Limb (tissue), 2 donors: ENCODE data around the gene KIR2DL3.
"Not testable (repeated sequence)": the region's sequence is repeated elsewhere in the genome, so short reads cannot be mapped to it uniquely, and the experiment has no call there.

Experiments used
- DNase-seq, 2 donors: peaks; one replicate each; pipeline ENCODE4 v3.0.0-alpha.2; 2016; ENCODE audit errors: extremely low spot score in 2 of 2

The KIR2DL3 gene

DNA sequence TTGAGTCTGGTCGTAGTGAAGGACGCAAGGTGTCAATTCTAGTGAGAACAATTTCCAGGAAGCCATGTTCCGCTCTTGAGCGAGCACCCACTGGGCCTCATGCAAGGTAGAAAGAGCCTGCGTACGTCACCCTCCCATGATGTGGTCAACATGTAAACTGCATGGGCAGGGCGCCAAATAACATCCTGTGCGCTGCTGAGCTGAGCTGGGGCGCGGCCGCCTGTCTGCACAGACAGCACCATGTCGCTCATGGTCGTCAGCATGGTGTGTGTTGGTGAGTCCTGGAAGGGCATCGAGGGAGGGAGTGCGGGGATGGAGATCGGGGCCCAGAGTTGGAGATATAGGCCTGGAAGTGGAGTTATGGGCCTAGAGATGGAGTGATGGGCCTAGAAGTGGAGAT is at the start of gene KIR2DL3:
TSS of gene KIR2DL3 (plus strand) at position 208 of the 400 bp plus-strand sequence. CDS start at position 241, 33 bp downstream.
- DNase-seq = not testable (repeated sequence)

DNA sequence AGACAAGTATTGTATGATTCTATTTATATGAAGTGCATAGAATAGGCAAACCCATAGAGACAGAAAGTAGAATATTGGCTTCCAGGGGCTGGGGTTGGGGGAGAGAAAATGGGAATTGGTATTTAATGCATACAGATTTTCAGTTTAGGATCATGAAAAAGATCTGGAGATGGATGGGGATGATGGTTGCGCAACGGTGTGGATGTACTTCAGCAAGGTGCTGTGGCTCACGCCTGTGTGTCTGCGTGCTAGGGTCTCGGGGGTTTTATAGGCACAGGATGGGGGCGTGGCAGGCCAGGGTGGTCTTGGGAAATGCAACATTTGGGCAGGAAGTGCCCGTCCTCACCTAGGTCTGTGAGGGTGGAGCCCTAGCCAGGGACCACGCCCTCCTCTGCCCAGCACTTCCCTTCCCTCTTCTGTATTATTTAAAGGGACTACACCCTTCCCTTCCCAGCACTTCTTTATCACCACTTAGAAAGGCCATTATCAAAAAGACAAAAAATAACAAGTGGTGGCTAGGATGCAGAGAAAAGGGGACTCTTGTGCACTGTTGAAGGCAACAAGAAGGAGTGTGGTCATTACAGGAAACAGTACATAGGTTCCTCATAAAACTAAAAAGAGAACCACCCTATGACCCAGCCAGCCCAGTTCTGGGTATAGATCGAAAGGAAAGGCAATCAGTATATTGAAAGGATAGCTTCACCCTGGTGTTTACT is 46.6 kb upstream of the KIR2DL3 start:
- no peak for DNase-seq

DNA sequence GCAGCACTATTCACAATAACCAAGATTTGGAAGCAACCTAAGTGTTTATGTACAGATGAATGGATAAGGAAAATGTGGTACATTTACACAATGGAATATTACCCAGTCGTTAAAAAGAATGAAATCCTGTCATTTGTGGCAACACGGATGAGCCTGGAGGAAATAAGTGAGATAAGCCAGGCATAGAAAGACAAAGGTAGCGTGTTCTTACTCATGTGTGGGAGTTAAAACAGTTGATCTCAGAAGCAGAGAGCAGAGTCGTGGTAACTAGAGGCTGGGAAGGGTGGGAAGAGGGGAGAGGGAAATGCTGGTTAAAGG is 46.1 kb upstream of the KIR2DL3 start:
- DNase-seq = no peak

DNA sequence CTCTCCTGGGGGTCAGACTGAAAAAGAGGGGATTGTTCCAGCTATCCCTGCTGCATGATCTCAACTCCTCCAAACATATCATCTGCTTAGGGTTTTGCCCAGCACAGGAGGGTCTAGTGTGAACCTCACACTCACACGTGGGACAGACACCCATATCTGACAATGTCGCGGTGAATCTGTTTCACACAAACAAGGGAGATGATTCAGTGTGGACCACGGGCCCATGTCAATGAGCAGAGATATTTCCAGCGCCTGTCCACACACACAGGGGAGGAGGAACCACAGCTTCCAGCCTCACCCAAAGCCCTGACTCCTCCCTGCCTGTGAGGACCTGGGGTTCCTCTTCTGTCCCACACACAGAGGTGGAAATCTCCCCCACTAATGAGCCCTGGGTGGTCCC is 43.7 kb upstream of the KIR2DL3 start:
- no peak for DNase-seq

DNA sequence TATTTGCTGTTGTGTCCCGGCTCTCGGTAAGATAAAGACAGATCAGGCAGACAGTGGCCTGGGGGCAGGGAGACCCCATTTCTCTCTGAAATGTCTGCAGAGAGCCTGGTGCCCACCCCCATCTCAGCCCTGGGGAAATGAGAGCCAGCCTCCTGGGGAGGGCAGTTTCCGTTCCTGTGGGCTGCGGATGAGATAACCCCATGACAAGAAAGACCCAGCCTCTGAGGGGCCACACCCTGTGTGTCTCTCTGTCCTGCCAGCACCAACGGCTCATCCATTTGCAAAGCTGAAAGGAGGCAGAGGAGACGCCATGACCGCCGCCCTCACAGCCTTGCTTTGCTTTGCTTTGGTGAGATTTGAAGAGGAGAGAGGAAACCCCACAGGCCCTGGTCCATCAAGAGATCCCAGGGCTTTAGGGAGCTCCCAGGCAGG is 42.2 kb upstream of the KIR2DL3 start:
- DNase-seq = no peak

DNA sequence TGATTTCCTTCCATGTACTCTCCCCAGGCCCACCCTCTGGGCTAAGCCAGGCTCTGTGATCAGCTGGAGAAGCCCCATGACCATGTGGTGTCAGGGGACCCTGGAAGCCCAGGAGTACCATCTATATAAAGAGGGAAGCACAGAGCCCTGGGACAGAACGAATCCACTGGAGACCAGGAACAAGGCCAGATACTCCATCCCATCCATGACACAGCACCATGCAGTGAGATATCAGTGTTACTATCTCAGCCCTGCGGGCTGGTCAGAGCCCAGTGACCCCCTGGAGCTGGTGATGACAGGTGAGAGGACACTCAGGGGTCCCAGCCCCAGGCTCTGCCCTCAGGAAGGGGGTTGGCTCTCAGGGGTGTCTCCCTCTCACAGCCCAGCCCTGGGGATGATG is 41.5 kb upstream of the KIR2DL3 start:
- DNase-seq = no peak

DNA sequence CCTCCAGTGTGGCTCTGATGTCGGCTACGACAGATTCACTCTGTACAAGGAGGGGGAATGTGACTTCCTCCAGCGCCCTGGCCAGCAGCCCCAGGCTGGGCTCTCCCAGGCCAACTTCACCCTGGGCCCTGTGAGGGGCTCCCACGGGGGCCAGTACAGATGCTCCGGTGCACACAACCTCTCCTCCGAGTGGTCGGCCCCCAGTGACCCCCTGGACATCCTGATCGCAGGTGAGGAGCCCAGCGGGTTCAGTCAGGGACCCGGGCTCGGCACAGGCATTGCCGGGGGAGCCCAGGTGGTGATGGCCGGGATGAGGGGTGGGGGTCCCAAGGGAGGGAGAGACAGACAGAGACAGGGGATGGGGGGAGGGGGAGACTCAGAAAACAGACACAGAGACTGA is 40.6 kb upstream of the KIR2DL3 start:
- DNase-seq = not testable (repeated sequence)

DNA sequence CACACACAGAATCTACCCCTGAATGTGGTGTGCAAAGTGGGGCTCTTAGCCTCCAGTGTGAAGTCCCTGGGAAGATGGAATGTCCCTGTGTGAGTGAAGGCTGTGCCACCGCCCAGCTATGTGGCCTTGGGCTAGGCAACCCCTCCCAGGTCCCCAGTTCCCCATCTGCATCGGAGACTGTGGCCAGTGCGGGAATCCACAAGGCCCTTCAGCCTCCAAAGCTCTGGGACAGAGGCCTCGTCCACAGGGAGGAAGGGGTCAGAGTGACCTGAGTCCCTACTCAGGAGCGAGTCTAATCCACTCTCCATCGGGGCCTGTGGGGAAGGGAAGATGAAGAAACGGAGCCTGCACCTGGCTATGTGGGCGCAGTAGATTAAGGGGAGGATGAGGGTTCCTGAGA is 33.4 kb upstream of the KIR2DL3 start:
- no peak for DNase-seq

DNA sequence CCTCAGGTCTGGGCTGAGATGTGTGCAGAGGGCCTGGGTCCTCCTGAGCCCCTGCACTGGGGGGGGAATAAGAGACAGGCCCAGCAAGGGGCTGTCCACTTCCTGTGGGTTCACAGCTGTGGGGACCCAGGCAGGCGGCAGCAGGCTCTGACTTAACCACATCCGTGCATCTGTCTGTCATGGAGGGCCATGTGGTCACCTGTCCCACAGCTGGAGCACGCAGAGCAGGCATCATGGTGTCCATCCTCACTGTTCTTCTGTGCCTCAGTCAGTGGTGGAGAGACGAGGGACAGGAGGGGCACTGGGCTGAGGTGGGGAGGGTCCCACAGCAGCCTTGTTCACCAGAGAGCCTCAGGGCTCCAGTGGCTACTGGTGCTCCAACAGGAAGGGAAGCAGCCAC is 30.4 kb upstream of the KIR2DL3 start:
- DNase-seq = no peak

DNA sequence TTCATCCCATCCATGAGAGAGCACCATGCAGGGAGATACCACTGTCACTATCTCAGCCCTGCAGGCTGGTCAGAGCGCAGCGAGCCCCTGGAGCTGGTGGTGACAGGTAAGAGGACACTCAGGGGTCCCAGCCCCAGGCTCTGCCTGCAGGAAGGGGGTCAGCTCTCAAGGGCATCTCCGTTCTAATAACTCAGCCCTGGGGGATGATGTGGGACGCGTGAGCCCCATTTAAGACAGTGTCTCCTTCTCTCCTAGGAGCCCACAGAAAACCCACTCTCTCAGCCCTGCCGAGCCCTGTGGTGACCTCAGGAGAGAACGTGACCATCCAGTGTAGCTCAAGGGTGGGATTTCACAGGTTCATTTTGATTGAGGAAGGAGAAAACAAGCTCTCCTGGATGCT is 29.5 kb upstream of the KIR2DL3 start:
- no peak for DNase-seq

DNA sequence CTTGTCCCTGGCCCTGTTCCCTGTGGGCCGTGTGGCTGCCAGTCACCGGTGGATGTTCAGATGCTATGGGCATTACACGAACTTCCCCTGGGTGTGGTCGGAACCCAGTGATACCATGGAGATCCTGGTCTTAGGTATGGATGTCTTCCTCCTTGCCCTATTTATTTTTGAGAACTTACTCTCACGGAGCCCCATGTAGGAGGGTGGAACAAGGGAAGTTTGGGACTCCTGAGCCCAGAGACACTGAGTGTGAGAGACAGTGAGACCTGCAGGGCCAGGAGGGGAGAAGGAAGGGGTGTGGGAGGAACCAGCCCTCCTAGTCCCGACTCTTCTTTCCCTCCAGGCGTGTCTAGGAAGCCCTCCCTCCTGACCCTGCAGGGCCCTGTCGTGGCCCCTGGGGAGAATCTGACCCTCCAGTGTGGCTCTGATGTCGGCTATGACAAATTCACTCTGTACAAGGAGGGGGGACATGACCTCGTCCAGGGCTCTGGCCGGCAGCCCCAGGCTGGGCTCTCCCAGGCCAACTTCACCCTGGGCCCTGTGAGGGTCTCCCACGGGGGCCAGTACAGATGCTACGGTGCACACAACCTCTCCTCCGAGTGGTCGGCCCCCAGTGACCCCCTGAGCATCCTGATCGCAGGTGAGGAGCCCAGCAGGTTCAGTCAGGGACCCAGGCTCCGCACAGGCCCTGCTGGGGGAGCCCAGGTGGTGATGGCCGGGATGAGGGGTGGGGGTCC is 28.9 kb upstream of the KIR2DL3 start:
- DNase-seq = no peak

DNA sequence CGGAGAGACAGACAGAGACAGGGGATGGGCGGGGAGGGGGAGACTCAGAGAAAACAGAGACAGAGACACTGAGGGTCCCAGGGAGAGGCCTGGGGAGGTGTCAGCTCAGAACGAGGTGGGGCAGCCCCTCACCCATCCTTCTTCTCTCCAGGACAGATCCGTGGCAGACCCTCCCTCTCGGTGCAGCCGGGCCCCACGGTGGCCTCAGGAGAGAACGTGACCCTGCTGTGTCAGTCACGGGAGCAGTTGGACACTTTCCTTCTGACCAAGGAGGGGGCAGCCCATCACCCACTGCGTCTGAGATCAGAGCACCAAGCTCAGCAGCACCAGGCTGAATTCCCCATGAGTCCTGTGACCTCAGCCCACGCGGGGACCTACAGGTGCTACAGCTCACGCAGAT is 28.4 kb upstream of the KIR2DL3 start:
- DNase-seq = not testable (repeated sequence)

DNA sequence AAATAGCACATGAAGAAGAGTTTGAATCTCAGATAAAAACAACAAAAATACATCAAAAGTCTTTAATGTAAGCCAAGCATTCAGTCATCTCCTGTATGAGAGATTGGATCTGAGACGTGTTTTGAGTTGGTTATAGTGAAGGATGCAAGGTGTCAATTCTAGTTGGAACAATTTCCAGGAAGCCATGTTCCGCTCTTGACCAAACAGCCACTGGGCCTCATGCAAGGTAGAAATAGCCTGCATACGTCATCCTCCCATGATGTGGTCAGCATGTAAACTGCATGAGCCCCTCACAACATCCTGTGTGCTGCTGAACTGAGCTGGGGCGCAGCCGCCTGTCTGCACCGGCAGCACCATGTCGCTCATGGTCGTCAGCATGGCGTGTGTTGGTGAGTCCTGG is 14.2 kb upstream of the KIR2DL3 start, which contains the start of gene KIR3DL3:
TSS of gene KIR3DL3 (plus strand) at position 301 of the 400 bp plus-strand sequence. CDS start at position 356, 55 bp downstream.
- no peak for DNase-seq

DNA sequence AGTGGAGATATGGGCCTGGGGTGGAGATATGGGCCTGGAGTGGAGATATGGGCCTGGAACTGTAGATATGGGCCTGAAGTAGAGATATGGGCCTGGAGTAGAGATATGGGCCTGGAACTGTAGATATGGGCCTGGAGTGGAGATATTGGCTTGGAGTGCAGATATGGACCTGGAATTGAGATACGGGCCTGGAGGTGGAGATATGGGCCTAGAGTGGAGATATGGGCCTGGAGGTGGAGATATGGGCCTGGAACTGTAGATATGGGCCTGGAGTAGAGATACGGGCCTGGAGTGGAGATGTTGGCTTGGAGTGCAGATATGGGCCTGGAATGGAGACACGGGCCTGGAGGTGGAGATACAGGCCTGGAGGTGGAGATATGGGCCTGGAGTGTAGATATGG is 13.7 kb upstream of the KIR2DL3 start:
- no peak for DNase-seq

DNA sequence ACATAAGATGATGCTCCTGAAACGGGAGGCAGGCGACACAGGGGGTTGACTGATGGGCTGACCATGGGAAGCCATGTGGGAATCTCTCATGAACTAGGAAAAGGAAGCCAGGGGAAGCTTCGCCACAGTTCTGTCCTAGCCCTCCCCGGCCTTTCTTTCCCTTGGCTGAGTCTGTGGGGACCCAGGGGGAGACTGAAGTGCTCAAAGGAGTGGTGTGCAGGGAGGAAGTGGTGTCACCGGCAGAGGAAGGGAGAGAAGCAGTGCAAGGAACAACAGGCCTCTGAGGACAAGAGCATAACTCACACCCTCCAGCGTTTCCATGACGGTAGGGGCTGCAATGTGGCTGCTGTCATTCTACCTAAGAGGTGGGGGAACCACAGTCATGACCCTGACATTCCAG is 13.0 kb upstream of the KIR2DL3 start:
- DNase-seq = no peak

DNA sequence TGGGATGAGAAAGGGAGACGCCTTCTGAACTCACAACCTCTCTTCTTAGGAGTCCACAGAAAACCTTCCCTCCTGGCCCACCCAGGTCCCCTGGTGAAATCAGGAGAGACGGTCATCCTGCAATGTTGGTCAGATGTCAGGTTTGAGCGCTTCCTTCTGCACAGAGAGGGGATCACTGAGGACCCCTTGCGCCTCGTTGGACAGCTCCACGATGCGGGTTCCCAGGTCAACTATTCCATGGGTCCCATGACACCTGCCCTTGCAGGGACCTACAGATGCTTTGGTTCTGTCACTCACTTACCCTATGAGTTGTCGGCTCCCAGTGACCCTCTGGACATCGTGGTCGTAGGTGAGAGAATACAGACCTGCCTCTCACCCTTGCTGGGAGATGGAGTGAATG is 10.8 kb upstream of the KIR2DL3 start:
- DNase-seq = no peak

DNA sequence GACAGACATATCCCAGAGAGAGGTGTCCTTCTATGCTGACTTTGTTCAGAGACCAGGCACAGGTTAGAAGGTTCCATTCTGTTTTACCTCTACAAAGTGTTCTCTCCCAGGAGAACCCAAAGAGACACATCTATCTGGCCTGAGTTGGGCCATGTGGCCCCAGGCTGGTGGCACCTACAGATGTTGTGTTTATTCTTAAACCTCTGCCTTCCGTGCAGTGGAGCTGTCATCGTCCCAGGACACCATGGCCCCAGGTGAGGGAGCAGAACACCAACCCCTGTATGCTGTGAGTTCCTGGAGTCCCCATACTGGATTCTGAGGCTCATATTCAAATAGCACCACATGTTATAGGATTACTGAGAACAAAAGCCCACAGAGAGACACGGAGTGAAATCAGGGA is 10.1 kb upstream of the KIR2DL3 start:
- DNase-seq = no peak

DNA sequence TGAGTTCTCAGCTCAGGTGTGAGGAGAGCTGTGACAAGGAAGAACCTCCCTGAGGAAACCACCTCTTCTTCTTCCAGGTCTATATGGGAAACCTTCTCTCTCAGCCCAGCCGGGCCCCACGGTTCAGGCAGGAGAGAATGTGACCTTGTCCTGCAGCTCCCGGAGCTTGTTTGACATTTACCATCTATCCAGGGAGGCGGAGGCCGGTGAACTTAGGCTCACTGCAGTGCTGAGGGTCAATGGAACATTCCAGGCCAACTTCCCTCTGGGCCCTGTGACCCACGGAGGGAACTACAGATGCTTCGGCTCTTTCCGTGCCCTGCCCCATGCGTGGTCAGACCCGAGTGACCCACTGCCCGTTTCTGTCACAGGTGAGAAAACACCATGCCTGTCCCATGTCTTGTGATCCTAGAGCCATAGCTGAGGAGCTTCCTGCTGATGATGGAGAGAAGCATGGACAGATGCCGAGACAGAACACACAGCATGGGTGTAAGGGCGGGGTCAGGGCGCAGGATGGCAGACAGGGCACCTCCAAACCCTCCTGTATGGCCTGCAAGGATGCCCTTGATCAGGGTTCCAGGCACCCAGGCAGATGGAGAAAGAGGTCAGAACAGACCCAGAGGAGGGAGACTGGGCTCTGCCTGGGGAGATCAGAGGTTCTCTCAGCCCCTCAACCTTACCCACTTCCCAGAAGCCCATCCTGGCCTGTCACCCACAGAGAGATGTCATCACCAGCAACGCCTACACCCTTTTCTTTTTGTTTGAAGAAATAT is 8.7 kb upstream of the KIR2DL3 start:
- DNase-seq = no peak

DNA sequence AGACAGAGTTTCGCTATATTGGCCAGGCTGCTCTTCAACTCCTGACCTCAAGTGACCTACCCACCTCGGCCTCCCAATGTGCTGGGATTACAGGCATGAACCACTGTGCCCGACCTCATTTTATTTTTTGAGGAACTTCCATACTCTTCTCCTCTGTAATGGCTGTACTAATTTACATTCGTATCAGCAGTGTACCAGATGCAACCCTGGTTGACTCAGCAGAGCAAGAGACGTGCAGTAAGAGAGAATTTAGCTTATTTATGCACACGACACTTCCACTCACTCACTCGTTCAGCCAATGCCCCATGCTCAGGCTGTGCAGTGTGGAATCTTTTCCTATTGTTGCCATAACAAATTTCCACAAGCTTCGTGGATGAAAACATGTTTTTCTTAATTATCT is 7.1 kb upstream of the KIR2DL3 start:
- no peak for DNase-seq

DNA sequence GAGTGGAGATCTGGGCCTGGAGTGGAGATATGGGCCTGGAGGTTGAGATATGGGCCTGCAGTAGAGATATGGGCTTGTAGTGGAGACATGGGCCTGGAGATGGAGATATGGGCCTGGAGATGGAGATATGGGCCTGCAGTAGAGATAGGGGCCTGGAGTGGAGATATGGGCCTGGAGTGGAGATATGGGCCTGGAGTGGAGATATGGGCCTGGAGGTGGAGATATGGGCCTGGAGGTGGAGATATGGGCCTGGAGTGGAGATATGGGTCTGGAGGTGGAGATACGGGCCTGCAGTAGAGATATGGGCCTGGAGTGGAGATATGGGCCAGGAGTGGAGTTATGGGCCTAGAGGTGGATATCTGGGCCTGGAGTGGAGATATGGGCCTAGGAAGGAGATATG is 402 bp downstream of the KIR2DL3 start:
- DNase-seq = no peak

DNA sequence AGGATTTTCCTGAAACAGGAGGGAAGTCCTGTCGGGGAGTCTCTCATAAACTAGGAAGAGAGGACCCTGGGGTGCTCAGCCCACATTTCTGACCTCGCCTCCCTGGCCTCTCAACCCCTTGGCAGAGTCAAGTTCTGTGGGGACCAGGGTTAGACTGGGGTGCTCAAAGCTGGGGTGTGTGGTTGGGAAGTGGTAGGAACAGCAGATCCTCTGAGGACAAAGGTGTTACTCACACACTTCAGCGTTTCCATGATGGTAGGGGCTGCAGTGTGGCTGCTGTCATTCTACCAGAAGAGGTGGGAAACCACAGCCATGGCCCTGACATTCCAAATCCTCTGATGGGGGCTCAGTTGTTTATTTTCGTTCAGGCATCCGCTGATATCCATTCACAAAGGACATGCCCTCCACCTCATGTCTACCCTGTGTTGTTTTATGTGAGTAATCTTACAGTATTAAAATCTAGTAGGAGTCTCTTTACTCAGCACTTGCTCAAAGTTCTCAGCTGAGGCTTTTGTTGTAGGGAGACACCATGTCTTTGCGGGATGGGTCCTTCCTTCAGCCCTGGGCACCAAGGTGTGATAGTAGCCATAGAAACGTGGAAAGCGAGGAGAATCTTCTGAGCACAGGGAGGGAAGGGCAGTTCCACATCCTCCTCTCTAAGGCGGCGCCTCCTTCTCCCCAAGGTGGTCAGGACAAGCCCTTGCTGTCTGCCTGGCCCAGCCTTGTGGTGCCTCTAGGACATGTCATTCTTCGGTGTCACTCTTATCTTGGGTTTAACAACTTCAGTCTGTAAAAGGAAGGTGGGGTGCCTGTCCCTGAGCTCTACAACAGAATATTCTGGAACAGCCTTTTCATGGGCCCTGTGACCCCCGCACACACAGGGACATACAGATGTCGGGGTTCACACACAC is 1.5 kb downstream of the KIR2DL3 start:
- no peak for DNase-seq
